HK-2 (cell line): ENCODE results near the gene SDC3.

Source experiments
- DNase-seq: peaks from one replicate; pipeline ENCODE4 v3.0.0-alpha.2; 2018; ENCODE audit not compliant: unreplicated experiment

The SDC3 gene

DNA sequence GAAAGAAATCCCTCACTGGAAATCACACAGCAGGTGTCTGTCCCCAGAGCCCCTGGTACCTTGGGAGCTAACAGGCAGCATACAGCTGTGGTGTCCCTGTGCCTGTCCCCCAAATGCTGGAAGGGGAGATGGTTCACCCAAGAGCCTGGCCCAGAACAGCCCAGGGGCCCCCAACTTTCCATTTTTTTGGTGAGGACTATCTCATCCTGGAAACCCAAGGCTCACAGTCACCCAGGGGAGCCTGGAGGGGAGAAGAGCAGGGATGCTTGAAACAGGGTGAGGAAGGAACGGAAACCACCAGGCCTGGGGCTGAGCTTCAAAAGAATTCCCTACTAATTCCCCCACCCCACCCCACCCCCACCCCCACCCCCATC lies 3.6 kb downstream of the SDC3 start:
- DNase-seq, result no peak

GRCh38 chr1:30904191-30904961 lies 4.2 kb downstream of the SDC3 start:
- no peak for DNase-seq

DNA sequence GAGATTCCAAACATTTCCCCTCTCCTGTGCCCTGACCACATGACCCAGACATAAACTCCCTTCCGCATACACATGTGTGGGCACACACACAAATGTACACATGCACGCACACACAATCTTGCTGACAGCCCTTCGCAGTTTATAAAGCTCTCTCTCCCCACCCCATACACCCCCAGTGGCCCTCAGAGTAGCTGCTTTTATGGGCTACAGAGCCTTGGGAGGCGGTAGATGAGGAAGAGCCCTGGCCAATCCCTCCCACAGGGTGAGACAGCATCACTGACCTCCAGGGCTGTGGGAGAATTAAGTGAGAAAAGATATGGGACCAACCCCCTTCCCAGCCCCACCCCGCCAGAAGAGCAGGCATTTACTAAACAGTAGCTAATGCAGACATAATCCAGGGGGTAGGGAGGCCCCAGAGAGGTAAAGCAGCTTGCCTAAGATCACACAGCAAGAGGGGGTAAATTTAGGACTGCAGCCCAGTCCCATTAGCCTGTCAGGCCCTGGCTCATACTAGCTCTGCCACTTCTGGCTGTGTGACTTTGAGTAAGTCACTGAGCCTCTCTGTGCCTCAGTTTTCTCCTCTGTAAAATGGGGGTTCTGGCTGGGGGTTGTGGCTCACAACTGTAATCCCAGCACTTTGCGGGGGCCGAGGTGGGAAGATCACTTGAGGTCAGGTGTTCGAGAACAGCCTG lies 5.1 kb downstream of the SDC3 start:
- DNase-seq, result no peak

GRCh38 chr1:30902593-30903290 lies 5.8 kb downstream of the SDC3 start:
- no peak for DNase-seq

GRCh38 chr1:30901798-30902581 lies 6.6 kb downstream of the SDC3 start:
- no peak for DNase-seq

GRCh38 chr1:30900931-30901560 lies 7.5 kb downstream of the SDC3 start:
- DNase-seq, result no peak

DNA sequence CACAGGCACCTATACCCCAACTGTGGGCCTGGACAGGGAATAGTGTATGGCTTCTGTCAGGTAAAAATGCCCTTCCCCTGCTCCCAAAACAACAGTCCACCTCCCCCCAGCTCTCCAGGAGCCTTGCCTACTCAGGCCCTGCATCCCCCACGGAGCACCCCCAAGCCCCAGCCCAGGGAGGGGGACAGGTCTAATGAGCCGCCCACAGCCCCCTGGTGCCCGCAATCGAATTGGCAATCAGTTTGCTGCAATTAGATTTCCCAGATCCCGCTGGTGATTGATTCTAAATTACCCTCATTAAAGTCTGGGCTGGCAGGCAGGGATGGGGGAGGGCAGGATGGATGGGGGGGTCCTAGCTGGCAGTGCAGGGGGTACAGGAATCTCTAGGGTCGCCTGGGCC lies 8.1 kb downstream of the SDC3 start:
- DNase-seq, result no peak

DNA sequence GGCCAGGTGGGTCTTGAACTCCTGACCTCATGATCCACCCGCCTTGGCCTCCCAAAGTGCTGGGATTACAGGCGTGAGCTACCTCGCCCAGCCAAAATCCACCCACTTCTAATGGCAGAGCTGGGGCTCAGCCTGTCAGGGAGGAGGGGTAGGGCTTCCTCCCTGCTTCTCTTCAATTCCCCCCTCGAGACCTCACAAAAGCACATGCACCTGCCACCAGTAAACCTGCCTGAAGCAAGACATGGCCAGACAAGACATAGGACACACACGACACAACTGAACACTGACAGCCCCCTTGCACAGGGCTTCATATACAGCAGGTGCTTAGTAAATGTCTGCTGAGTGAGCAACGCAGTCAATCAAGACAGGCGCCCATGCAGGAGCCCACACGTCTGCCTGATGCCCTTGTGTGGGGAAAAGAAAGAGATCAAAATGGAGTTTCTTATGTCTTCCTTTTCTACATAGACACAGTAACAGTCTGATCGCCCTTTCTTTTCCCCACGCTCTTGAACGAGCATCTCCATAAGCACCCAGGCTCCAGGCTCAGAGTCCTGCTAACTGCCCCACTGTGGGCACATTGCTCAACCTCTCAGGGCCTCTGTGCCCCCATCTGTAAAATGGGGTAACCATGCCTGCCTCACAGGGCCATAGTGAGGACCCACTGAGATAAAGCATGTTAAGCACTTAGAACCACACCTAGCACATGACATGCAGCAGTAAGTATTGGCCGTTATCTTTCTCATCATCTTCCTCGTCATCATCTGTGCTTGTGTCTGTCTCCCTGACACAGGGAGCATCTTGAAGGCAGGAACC lies 8.8 kb downstream of the SDC3 start:
- no peak for DNase-seq

- no peak for DNase-seq
These were observed 10.3 kb downstream of the SDC3 start for GRCh38 chr1:30898031-30898815.

DNA sequence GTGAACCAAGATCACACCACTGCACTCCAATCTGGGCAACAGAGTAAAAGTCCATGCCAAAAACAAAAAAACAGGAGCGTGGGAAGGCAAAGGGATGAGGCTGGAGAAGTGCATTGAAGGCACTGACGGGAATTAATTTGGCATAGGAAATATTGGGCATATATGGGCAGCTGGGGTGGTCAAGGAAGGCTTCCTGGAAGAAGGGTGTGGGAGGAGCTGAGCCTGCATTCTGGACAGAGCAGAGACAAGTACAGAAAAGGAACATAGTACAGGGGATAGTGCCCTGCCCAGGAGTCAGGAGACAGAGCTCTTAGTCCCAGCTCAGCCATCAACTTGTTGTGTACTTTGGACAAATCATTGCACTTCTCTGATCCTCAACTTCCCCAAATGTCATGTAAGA lies 11.7 kb downstream of the SDC3 start:
- DNase-seq, result no peak

GRCh38 chr1:30895944-30896660 lies 12.5 kb downstream of the SDC3 start:
- DNase-seq, result no peak

- no peak for DNase-seq
These were observed 13.1 kb downstream of the SDC3 start for GRCh38 chr1:30895382-30895943.

DNA sequence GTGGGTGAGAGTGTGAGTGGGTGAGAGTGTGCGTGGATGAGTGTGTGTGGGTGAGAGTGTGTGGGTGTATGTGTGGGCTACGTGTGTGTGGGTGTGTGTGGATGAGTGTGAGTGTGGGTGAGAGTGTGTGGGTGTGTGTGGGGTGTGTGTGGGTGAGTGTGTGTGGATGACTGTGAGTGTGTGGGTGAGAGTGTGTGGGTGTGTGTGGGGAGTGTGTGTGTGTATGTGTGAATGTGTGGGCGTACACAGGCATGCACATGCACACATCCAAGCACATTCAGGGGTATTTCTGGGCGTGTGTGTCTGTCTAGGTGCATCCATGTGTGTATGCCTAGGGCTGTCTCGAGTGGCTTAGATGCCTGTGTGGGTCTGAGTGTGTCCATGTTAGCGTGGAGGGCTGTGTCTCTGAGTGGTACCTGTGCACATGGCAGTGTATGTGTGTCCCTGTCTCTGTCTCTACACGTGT lies 14.0 kb downstream of the SDC3 start:
- DNase-seq, result no peak

DNA sequence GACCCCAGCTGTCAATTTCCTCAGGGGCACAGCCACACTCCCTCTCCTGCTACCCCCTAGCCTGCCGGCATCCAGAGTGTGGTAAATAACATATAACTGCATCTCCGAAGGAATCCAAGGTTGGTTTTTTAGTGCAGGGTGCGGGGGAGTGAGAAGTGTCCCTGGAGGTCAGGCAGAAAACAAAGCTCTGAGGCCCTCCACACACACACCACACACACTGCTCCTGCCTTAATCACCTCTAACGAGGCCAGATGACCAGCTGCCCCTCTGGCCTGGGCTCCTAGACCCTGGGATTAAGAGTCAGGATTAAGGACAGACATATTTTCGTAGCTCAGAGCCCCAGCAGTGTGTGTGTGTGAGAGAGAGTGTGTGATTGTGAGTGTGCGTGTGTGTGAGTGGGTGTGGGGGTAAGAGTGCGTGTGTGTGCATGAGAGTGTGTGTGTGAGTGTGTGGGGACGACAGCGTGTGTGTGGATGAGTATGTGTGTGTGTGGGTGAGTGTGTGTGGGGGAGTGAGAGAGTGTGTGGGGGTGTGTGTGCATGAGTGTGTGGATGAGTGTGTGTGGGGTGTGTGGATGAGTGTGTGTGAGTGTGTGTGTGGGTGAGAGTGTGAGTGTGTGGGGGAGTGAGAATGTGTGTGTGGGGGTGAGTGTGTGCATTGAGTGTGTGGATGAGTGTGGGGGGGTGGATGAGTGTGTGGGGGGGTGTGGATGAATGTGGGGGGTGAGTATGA lies 14.6 kb downstream of the SDC3 start:
- no peak for DNase-seq

DNA sequence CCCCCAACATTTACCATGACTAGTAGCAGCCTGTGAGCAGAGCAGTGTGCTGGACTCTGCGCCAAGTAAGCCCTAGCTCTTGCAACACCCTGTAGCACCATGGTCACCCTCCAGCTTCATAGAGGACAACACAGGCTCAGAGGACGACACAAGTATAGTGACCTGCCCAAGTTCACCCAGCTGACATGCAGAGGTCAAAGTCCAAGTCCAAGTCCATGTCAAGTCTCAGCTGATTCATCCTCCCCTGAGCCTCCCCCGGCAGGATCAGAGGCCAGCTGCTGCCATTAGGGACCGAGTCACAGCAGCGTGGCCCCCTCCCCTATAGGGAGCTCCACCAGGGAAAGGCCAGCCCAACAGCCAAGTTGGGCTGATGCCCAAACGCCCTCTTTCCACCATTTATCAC lies 15.9 kb downstream of the SDC3 start:
- no peak for DNase-seq

GRCh38 chr1:30891227-30891552 lies 17.4 kb downstream of the SDC3 start:
- DNase-seq, result no peak

DNA sequence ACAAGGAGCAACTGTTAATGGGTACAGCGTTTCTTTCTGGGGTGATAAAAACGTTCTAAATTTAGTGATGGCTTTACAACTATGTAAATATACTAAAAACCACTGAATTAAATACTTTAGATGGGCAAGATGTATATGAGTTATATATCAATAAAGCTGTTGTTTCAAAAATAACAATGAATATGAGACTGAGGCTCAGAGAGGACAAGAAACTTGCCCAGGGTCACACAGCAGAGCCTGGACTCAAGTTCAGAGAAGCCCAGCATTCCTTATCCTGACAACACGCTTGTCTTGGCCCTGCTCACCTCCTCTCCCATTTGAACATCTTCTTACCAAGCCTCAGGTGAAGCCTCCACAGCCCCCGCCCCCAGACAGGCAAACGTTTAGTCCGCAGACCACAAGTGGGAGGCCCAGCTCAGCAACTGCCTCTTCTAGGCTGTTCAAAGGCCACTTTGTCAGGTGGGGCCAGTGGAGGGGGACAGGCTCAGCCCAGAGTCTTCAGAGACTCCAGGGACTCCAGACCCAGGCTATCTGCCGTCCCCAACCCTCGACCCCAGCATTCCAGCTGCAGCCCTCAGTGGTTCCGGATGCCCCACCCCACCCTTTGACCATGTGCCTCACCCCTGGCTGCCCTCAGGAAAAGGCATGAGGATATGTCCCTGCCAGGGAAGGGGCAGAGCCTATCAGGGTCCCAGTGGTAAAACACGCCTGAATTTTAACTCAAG lies 17.9 kb downstream of the SDC3 start:
- no peak for DNase-seq

DNA sequence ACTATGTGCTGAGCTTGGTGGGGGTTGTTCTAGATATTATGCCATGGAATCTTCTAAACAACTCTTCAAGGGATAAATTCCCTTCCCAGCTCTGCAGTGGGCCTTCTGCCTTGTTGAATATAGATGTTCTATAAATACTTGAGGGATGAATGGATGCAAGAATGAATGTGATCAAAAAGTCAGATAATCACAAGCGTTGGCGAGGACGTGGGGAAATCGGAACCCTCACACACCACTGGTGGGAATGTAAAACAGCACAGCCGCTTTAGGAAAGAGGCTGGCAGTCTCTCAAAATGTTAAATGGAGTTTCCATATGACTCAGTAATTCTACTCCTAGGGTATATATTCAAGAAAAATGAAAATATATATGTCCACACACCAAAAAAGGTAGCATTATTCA lies 19.0 kb downstream of the SDC3 start:
- DNase-seq, result no peak
